NCI-H1048 (cell line): Measurements from ENCODE around the gene NDUFA8.

Source experiments
- DNase-seq: peaks from one replicate; lab custom pipeline; 2025; lab: John Stamatoyannopoulos, UW

The NDUFA8 gene

GRCh38 chr9:122159026-122159924 is at the start of gene NDUFA8, which contains the start of gene MORN5:
Gene NDUFA8 (minus strand): TSS chr9:122159779. CDS start chr9:122159677, 102 bp downstream.
Gene MORN5 (plus strand): TSS chr9:122159908. CDS start chr9:122159973, 65 bp downstream.
- DNase-seq: peak; percentile 85

GRCh38 chr9:122207096-122207495 is 47.5 kb upstream of the NDUFA8 start:
- DNase-seq: no peak

GRCh38 chr9:122206118-122207046 is 46.8 kb upstream of the NDUFA8 start:
- DNase-seq: no peak

GRCh38 chr9:122205176-122205575 is 45.6 kb upstream of the NDUFA8 start:
- DNase-seq: no peak

- DNase-seq: no peak
These were observed 44.9 kb upstream of the NDUFA8 start for GRCh38 chr9:122204491-122204890.

GRCh38 chr9:122204055-122204454 is 44.5 kb upstream of the NDUFA8 start:
- DNase-seq: no peak

GRCh38 chr9:122202111-122202510 is 42.5 kb upstream of the NDUFA8 start:
- DNase-seq: no peak

- DNase-seq: no peak
These were observed 42.1 kb upstream of the NDUFA8 start for GRCh38 chr9:122201641-122202040.

GRCh38 chr9:122200960-122201595 is 41.5 kb upstream of the NDUFA8 start:
- no peak for DNase-seq

GRCh38 chr9:122197882-122198281 is 38.3 kb upstream of the NDUFA8 start:
- DNase-seq: no peak

- no peak for DNase-seq
These were observed 37.8 kb upstream of the NDUFA8 start for GRCh38 chr9:122197426-122197825.

- DNase-seq: no peak
These were observed 36.3 kb upstream of the NDUFA8 start for GRCh38 chr9:122195875-122196274.

GRCh38 chr9:122193651-122194050 is 34.1 kb upstream of the NDUFA8 start:
- no peak for DNase-seq

- no peak for DNase-seq
These were observed 33.4 kb upstream of the NDUFA8 start for GRCh38 chr9:122192914-122193525.

GRCh38 chr9:122192261-122192875 is 32.8 kb upstream of the NDUFA8 start:
- DNase-seq: no peak

- no peak for DNase-seq
These were observed 32.0 kb upstream of the NDUFA8 start for GRCh38 chr9:122191584-122191983.

- DNase-seq: no peak
These were observed 31.2 kb upstream of the NDUFA8 start for GRCh38 chr9:122190597-122191381.

- DNase-seq: no peak
These were observed 28.8 kb upstream of the NDUFA8 start for GRCh38 chr9:122188369-122188768.

- DNase-seq: no peak
These were observed 27.3 kb upstream of the NDUFA8 start for GRCh38 chr9:122186777-122187470.

GRCh38 chr9:122186301-122186700 is 26.7 kb upstream of the NDUFA8 start:
- no peak for DNase-seq
